ENCODE results near the gene DNAJB4. TPM values are rescaled to one million over a fixed set of nuclear protein-coding genes. Genes with fewer than 3 reads are reported as not detected.
"Not testable (repeated sequence)": the region's sequence is repeated elsewhere in the genome, so short reads cannot be mapped to it uniquely, and the experiment has no call there.

DNAJB4 gene
- 52.5 TPM for total RNA-seq

DNA sequence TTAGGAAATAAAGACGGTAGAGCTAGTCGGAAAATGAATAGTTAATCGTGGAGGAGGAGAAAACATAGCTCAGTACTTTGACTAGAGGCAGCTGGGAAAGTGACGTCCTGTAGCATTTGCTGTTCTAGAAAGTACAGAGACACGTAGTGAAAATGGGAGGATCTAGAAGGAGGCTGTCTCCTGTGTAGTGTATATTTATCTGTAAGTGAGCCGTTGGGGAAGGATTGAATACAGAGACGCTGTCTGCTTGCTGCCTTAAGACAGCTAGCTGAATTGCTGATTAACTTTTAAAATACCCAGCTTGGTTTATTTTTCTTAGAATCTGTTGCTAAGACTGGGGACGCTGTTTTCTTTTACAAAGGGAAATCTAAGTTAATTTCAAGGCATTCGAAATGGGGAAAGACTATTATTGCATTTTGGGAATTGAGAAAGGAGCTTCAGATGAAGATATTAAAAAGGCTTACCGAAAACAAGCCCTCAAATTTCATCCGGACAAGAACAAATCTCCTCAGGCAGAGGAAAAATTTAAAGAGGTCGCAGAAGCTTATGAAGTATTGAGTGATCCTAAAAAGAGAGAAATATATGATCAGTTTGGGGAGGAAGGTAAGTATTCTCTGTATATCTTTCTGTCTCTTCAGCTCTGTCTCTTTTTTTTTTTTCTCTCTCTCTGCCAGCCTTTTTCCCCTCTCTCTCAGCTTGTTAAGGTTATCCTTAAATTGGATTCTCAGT lies at the start of gene DNAJB4:
DNAJB4 (plus strand) TSS at position 221 of the 729 bp plus-strand sequence; CDS start at position 393, 172 bp downstream.
- DNase-seq (ENCODE audit: low spot score): peak; percentile 92

DNA sequence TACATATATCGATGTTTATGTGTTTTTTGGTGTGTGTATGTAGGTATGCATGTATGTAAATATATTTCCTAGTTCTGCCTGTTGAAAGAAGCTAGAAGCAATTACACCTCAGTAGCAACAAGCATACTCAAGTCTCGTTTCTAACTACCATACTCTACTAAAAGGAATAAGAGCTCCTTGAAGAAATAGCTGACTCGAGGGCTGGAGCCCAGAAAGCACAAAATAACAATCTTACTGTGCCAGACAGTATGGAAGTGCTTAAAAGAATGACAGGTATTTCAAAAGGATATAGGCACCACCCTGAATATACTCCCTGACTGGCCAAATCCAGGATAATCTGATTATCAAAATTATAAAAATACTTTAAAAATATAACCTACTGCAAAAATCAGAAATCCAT lies 49.0 kb upstream of the DNAJB4 start:
- no peak for DNase-seq (ENCODE audit: low spot score)

DNA sequence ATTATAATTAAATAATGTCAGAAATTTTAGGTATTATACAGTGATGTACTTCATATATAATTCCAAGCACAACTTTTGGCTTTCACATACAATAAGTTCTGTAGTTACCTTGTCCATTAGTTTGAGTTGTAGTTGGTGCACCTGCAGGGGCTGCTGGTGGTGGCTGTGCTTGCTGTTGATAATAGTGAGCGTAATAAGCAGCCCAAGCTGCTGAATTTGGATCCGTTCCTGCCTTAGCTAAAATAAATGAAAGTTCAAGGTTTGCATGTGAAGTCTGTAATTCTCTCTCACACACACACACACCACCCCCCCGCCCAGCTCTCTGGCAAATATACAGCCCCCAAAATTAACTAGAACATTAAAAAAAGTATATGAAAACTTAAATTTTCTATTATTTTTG lies 48.3 kb upstream of the DNAJB4 start:
- DNase-seq (ENCODE audit: low spot score): no peak

DNA sequence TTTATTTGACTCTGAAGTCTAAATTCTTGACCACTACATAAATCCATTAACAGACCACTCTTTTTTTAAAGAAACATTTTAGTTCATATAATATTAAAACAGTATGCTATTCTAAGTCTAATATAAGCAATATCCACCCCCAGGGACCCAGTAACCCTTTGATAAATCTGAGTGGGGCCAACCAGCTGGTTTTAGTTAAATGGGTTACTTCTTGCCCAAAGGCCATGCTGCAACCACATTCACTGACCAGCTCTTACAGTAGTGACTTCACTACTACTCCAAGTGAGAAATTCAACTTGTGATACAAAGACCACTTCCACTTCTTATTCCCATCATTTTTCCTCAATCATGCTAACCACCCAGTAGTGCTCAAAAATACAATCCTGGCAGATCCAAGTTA lies 46.3 kb upstream of the DNAJB4 start:
- DNase-seq (ENCODE audit: low spot score): no peak

DNA sequence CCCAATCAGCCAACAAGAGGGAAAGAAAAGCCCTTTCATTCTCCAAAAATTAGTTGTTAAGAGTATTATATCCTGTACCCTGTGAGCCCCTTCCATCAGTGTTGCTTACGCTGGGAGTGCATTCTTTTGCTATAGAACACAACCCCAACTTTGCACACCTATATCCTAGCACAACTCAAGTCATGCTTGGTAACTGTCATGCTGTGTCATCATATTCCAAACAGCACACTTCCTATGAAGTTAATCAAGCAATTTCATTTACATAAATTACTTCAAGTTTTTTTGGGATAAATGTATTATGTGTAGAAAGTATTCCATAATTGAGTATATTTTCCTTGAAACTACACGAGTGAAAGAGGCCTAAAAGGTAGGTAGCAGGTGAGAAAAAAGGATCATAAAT lies 45.9 kb upstream of the DNAJB4 start:
- DNase-seq (ENCODE audit: low spot score): no peak

DNA sequence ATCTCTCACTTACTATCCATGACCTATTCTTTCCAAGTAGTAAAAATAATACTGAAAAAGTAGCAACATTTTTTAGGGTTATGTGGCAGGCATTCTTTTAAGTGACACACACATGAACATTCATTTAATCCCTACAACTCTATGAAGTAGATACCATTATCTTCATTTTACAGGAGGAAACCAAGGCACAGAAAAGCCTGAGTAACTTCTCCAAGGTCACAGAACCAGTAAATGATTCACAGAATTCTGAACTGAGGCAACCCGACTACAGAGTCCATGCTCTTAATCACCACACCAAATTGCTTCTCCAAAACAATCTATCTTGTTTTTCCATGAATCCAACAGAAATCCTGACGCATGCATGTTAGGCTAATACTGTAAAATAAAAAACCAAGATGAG lies 43.3 kb upstream of the DNAJB4 start:
- no peak for DNase-seq (ENCODE audit: low spot score)

DNA sequence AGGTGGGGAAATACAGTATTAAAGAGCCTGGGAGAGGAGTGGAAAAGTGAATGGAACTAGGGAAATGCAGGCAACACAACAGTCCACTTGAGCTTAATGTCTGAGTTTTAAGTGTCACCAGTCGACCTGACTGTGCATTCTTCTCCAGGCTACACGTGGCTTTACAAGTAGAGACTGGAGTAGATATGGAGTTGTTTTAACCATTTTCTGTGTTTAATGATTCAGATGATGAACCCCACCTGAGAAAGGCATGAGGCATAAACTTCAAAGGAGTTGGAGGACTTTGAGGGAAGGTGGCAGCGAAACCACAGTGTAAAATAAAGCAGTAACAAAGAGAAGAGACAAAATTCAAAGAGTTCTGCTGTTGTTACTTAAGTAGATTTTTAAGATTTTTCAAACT lies 38.4 kb upstream of the DNAJB4 start:
- no peak for DNase-seq (ENCODE audit: low spot score)

DNA sequence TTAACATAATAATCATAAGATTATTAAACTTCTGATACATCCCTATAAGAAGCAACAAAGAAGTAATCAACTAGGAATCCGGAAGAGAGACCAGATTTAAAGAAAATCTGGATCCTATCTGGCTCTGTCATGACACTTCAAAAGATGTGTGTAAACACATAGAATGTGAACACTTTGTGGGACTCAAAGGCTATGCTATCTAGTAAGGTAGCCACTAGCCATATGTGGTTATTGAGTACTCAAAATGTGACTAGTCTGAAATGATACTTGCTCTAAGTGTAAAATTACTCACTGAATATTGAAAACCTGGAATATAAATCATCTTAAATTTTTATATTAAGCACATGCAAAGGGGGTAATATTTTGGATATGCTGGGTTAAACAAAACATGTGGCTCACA lies 34.5 kb upstream of the DNAJB4 start:
- DNase-seq (ENCODE audit: low spot score): no peak

DNA sequence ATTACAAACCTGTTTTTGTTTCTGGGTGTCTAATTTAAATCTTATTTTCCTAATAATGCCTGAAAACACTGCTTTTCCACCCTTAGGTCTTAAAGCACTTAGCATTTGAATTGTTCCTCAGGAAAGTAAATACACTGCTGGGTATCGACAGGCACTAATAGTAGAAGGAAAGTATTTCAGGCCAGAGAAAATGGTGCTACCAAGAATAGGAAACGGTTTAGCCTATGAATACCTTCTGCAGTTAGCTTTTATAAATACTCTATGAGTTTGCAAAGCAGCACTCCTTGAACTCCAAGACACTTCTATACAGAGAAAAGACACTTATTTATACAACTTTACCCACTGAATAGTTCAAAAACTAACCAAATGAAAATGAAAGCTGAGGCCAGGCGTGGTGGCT lies 32.7 kb upstream of the DNAJB4 start:
- no peak for DNase-seq (ENCODE audit: low spot score)

DNA sequence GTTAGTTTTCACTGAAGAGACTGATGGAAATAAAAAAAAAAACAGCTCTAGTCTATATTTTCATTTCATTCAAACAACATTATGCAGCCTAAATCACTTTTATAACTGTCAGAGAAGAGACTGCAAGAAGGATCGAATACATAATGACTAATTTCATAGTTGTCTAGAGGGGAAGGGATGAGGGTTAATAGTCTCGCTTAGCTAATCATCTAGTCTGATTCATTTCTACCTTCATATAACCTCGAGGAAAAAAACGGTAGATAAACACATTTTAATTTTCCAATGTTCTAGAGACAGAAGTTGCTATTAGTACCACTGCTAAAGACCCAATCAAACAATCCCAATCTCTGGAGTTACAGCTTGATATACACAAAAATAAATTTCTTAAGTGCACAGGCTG lies 29.4 kb upstream of the DNAJB4 start:
- DNase-seq (ENCODE audit: low spot score): no peak

DNA sequence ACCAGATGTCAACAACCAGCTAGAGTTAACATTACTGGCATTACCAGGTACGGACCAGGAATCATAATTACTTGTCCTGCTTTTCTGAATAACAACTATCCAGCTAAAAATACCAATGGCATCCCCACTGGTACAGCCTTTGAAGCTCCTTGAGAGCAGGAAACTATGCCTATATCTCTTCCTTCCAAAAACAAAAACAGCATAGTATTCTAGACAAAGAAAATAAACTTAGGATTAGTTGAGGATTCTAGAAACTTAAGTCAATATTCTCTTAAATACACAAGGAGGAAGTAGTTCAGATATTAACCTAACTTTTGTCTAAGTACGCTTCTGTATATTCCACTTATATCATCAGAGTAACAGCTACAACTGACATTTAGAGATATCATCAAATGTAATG lies 28.8 kb upstream of the DNAJB4 start:
- no peak for DNase-seq (ENCODE audit: low spot score)

DNA sequence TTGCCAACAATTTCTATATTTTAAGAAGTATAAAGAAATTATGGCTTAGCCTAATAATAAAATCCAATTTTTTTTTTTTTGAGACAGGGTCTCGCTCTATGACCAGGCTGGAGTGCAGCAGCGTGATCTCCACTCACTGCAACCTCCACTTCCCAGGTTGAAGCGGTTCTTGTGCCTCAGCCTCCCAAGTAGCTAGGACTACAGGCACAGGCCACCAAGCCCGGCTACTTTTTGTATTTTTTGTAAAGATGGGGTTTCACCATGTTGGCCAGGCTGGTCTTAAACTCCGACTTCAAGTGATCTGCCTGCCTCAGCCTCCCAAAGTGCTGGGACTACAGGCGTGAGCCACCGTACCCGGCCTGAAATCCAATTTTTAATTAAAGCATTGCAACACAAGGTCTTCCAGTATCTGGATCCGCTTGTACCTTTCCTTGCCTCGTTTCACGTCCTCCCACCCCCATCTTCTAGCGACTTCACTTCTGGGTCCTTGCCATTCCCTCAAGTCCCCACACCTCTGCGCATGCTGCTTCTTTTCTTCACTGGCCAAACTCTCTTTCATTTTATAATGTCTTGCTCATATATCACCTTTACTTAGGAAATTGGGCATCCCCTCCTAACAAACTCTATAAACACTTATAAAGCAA lies 28.2 kb upstream of the DNAJB4 start:
- DNase-seq (ENCODE audit: low spot score): no peak

DNA sequence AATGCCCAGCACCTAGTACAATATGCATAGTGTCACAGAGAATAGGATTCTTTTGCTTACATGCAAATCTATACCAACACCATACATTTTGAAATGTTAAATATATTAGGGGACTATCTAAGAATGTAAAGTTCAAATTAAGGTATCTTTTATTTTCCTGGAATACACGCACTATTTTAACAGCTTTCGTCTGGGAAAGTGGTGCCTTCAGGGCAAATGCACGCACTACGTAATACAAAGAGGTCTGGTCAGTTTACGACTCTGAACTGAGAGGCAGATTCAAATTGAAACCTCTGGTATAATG lies 26.8 kb upstream of the DNAJB4 start:
- DNase-seq (ENCODE audit: low spot score): no peak

DNA sequence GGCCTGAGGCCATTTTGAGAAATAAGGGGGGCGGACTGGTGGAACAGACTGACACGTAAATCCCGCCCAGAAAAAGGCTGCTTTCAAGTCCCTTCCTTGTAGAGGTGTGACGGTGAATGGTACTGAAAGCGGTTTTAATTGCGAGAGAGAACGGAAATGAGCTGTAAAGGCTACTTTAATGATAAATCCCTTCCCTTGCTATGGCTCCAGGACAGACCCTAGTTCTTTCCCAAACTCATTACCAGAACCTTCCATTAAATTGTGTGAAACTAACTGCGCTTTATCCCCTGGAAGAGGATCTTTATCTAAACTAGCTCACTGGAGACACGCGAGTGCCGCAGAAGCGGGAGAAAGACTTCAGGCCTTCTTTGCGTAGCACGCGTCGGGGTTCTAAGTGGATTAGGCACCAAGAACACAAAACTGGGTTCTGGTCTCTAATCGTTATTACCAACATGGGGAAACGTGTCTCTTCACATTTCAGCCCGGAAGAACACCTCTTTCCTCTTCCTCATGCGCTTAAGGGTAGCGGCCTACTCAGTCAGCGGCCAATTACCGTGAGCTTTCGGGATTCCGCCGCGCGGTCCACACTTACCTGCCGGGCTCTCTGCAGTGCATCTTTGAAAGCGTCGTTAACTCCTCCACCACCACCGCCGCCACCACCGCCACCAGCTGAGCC lies 26.3 kb upstream of the DNAJB4 start:
- peak; percentile 79 for DNase-seq (ENCODE audit: low spot score)

DNA sequence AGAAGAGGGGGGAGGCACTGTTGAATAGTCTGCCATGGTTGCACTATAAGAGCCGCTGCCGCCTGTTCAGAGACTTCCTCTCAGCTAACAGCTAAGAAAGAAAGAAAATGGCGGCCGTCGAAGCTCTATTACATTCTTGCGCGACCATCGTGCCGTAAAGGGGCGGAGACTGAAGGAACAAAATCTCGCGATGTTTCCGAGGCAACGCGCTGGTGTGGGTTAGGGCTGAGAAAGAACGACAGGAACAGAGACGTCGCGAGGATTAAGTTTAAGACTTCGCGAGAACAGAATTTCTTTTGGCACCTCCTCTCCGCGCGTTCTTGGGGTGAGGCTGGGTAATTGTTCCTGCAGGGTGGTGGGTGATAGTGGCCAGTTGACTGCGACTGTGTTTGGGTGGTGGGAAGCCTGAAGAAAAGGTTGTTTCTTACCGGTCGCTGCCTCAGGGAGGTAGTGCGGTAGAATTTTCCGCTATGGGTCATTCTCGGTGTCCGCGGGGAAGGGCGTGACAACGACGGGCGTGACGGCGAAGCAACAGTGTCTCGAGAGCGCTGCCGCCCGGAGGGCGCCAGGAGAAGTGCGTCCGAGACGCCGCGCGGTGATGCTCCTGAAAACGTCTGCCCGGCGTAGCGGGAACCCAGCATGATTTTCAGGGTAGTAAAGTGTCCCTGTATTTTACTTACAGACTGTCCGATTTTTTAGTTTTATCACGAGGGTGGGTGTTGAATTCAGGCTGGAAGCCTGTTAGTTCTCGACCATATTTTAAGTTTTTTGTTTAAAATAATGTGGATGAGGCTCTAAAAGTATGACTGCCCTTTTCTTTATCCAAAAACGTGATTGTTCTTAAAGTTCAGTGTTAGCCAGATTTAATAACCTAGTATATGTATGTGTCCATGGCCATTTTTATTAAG lies 25.5 kb upstream of the DNAJB4 start, which contains the start of gene FUBP1:
FUBP1 (minus strand) TSS at position 104 of the 908 bp plus-strand sequence; CDS start at position 36, 68 bp downstream.
- peak; percentile 99 for DNase-seq (ENCODE audit: low spot score)

DNA sequence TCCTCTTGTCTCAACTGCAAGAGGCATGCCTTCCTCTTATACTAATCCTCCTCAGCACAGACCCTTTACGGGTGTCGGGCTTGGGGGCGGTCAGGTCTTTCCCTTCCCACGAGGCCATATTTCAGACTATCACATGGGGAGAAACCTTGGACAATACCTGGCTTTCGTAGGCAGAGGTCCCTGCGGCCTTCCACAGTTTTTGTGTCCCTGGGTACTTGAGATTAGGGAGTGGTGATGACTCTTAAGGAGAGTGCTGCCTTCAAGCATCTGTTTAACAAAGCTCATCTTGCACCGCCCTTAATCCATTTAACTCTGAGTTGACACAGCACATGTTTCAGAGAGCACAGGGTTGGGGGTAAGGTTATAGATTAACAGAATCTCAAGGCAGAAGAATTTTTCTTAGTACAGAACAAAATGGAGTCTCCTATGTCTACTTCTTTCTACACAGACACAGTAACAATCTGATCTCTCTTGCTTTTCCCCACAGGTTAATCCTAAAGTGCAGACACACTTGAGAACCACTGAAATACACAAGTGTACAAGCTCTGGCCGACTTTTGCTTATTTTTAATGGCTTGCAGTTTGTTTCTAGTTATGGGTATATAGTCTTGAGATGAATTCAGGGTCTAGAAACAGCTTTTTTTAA lies 21.3 kb upstream of the DNAJB4 start:
- not testable (repeated sequence) for DNase-seq (ENCODE audit: low spot score)

DNA sequence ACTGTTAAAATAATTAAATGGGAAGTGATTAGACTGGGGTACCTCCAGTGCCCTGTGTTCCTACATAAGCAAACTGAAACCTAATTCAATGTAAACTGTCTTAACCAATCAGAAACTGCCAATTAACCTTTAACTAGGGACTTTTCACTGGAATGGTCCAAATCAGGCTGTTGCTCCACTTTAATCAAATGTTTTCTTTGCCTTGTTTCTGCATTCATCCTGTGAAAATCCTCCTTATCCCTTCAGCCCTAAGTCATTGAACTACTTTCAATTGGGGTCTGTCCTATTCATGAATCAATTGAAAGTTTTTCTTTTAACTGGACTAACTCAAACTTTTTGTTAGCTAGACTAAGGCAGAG lies 20.8 kb upstream of the DNAJB4 start:
- no peak for DNase-seq (ENCODE audit: low spot score)

DNA sequence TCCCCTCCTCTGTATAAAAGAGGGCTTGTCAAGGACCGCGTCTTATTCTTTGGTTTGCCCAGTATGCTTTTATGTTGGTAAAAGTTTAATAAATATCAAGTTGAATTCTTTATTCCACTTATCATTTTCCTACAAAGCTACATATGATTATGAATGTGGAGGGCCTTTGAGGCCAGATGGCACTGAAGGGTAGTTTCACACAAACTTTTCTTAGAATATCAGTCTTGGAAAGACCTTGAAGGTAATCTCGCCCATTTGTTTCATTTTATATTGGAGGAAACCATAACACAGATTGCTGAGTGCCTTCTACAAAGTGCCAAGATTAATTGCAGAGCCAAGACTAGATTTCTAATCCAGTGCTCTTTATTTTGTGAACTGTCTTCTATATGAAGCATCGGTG lies 20.1 kb upstream of the DNAJB4 start:
- DNase-seq (ENCODE audit: low spot score): no peak

DNA sequence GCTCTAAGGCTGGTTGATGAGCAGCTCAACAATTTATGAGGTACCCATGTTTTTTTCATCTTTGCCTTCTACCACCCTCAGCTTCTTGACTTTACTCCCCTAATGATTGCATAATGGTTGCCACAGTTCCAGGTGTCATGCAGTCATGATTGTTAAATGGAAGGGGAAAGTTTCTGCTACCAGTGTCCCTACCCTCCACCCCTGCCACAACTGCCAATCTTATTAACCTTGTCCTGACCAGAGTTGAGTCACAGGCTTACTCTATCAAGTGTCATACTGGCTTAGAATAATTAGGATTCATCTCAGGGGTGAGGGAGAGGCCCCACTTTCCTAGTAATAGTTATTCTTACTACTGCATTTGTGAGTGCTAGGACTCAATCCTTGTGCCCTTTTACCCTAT lies 17.9 kb upstream of the DNAJB4 start:
- DNase-seq (ENCODE audit: low spot score): no peak

DNA sequence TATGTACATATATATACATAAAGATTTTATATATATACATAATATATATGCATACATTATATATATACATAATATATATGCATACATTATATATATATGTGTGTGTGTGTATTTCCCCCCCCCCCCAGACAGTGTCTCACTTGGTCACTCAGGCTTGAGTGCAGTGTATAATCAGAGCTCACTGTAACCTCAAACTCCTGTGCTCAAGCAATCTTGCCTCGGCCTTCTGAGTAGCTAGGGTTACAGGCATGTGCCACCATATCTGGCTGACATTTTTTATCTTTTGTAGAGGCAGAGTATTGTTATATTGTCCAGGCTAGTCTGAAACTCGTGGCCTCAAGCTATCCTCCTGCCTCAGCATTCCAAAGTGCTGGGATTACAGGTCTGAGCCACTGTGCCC lies 16.8 kb upstream of the DNAJB4 start:
- DNase-seq (ENCODE audit: low spot score): no peak

DNA sequence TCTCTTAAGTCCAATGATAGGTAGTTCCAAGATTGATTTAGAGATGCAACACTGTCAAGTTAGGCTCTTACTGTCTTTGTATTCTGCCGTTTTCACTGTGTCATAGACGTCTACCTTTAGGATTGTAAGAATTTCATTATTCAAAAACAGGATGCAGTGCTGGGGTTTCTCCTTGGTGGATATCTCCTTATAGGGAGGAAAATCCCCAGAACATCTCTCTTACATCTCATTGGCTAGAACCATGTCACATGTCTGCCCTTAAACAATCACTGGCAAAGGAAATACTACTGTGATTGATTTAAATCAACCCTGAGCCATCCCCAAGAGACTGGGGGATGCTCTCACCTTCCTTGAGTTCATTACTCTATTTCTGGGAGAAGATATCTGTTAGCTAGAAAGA lies 15.0 kb upstream of the DNAJB4 start:
- no peak for DNase-seq (ENCODE audit: low spot score)
